ENCODE results near the gene QPCT. TPM values are rescaled to one million over a fixed set of nuclear protein-coding genes. Genes with fewer than 3 reads are reported as not detected.

The QPCT gene
- total and polyA plus RNA-seq, 2 of the 4 experiments (the other 2 are of a cell fraction), result 1.9 to 2.2 TPM

- TF ChIP-seq MAZ (IDR thresholded peaks at IDR 0.05; ENCODE audit: borderline replicate concordance, low read depth, low read length) (no peak), FOS (IDR thresholded peaks at IDR 0.05; ENCODE audit: low read depth, low read length) (no peak), CEBPB (IDR thresholded peaks at IDR 0.05; ENCODE audit: low read depth, low read length) (no peak), NFE2L2 (IDR thresholded peaks at IDR 0.05; ENCODE audit: low read depth, low read length) (no peak), MXI1 (IDR thresholded peaks at IDR 0.05; ENCODE audit: borderline replicate concordance, low read depth, low read length) (no peak), RCOR1 (IDR thresholded peaks at IDR 0.05; ENCODE audit: insufficient replicate concordance, low read length) (no peak), SMC3 (IDR thresholded peaks at IDR 0.05; ENCODE audit: low read depth, low read length) (no peak), POLR2A (IDR thresholded peaks at IDR 0.05; ENCODE audit: low read depth, low read length) (no peak)
- no peak overlapping the region for H3K23ac ChIP-seq (ENCODE audit: low read depth, low read length)
- no peak overlapping the region for H2AK9ac ChIP-seq (replicated peaks; ENCODE audit: low read depth, low read length, poor library complexity)
- dilution Hi-C loops (cut with HindIII; ENCODE audit: low sequenced_read_pairs, unreplicated experiment), result no loop called here
- ATAC-seq (ENCODE audit: low read depth), result no peak
- no peaks in the 10 kb centered on the region for H3K9me3 ChIP-seq (ENCODE audit: control insufficient read depth, insufficient read depth, low read length)
- WGBS, 2 experiments (ENCODE audit: extremely low coverage in 2 of 2, insufficient read length in 1 of 2), result 83% methylated on average over 2 of the region's 3 CpGs; no CpG with 5 or more reads in 1 of the 2 experiments
- ChIA-PET POLR2A (ENCODE audit: unreplicated experiment) (no interaction called here), CTCF (no interaction called here)
- no peak overlapping the region for H2AK5ac ChIP-seq (ENCODE audit: low read depth, low read length)
- DNase-seq, result no peak
- H4K8ac ChIP-seq (ENCODE audit: low read depth in 2 of 2, low read length in 2 of 2), result no peak overlapping the region
- H3K36me3 ChIP-seq (ENCODE audit: control insufficient read depth, insufficient read depth, low read length), result 0 out of 2 replicates have a peak, but pooled peaks cover 6% of the 10 kb centered on the region
- H3K27ac ChIP-seq (ENCODE audit: insufficient read depth, low read length), result no peak overlapping the region
- intact Hi-C loops (cut with micrococcal nuclease), result no loop called here
- no peak overlapping the region for H3K18ac ChIP-seq (ENCODE audit: low read depth, low read length)
- H3K9me1 ChIP-seq (ENCODE audit: insufficient read depth, low read length), result no peaks in the 10 kb centered on the region
- peaks cover 18% of the 10 kb centered on the region for H4K20me1 ChIP-seq (ENCODE audit: insufficient read depth, low read length)
- no peak overlapping the region for H4K5ac ChIP-seq (ENCODE audit: low read depth, low read length)
- H3K14ac ChIP-seq (replicated peaks; ENCODE audit: low read depth, low read length), result no peak overlapping the region
- H3K4me1 ChIP-seq (ENCODE audit: control insufficient read depth, insufficient read depth, low read length), result 0 out of 2 replicates have a peak, but pooled peaks cover 3% of the 10 kb centered on the region
- H3K27me3 ChIP-seq (ENCODE audit: control insufficient read depth, insufficient read depth, low read length), result no peaks in the 10 kb centered on the region
- H2BK120ac ChIP-seq (ENCODE audit: low read depth, low read length), result no peak overlapping the region
- H2BK15ac ChIP-seq (ENCODE audit: low read depth, low read length), result no peak overlapping the region
- in situ Hi-C loops (cut with MboI; ENCODE audit: low sequenced_read_pairs), result no loop called here
- no peak overlapping the region for H2BK5ac ChIP-seq (ENCODE audit: low read depth, low read length, poor library complexity, severe bottlenecking)
- no TSS peak for BruUV-seq (replicated peaks)
- peaks cover 32 to 56% of the 10 kb centered on the region in 2 experiments for H3K79me1 ChIP-seq (ENCODE audit: low read depth in 1 of 2, low read length in 2 of 2)
- no peak overlapping the region for H3K4ac ChIP-seq (ENCODE audit: low read depth, low read length)
- no peak overlapping the region for H3K4me2 ChIP-seq (ENCODE audit: low read depth, low read length)
- no peak overlapping the region for H2BK20ac ChIP-seq (ENCODE audit: low read depth, low read length)
- H2AFZ ChIP-seq (replicated peaks; ENCODE audit: low read length, poor library complexity), result no peak overlapping the region
- no peak overlapping the region for H3K4me3 ChIP-seq (ENCODE audit: insufficient read depth, low read depth, low read length)
- H3K9ac ChIP-seq (ENCODE audit: low read depth, low read length), result no peak overlapping the region
- H3K56ac ChIP-seq (ENCODE audit: extremely low read depth, insufficient read depth, low read length), result no peak overlapping the region
- H4K91ac ChIP-seq (ENCODE audit: insufficient read depth, low read depth, low read length), result no peak overlapping the region
Measured at GRCh38 chr2:37306024-37306423, 38.4 kb upstream of the QPCT start.

Data from IMR-90 (cell line).